NB4 (cell line): ENCODE data around the gene ZDHHC16.

Source experiments
- POLR2A ChIP-seq: IDR thresholded peaks from 2 replicates; pipeline ENCODE4 v1.6.1; 2011; ENCODE audit warnings: mild to moderate bottlenecking; ENCODE audit not compliant: insufficient read length; ENCODE audit errors: extremely low read depth
- TF ChIP-seq, protein P1 (sequence below): IDR thresholded peaks from one replicate; pipeline ENCODE4 v1.5.1; 2012; ENCODE audit warnings: low read depth, low read length

DNA sequence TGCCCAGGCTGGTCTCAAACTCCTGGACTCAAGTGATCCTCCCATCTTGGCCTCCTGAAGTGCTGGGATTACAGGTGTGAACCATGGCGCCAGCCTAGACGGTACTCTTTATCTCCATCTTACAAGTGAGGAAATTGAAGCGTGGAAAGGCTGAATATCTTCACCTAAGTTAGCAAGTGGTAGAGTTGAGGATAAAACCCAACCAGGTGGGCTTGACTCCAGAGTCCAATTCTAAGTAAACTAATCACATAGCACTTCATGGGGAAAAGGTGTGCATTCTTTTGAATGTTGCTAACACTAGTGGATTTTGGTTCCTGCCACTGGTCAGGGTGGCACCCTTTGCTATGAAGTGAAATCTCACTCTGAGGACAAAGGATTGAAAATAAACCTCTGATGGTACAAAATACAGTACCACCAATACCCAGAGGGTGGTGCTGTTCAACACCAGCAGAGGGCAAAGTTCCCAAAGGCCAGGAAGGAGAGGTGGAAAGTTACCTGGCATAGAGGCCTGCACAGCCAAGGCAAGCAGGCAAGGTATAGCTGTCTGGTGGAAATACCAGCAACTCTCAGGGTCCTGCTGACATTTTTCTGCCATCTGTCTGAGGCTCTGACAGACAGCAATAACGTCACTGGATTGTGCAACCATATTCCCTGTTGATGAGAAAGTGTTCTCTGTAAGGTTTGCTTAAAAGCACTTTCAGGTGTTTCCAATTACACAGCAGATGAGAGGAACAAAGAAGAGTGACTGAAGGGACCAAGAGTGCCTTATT lies 17.6 kb downstream of the ZDHHC16 start:
- TF ChIP-seq POLR2A = no peak
- TF ChIP-seq, protein P1, sequence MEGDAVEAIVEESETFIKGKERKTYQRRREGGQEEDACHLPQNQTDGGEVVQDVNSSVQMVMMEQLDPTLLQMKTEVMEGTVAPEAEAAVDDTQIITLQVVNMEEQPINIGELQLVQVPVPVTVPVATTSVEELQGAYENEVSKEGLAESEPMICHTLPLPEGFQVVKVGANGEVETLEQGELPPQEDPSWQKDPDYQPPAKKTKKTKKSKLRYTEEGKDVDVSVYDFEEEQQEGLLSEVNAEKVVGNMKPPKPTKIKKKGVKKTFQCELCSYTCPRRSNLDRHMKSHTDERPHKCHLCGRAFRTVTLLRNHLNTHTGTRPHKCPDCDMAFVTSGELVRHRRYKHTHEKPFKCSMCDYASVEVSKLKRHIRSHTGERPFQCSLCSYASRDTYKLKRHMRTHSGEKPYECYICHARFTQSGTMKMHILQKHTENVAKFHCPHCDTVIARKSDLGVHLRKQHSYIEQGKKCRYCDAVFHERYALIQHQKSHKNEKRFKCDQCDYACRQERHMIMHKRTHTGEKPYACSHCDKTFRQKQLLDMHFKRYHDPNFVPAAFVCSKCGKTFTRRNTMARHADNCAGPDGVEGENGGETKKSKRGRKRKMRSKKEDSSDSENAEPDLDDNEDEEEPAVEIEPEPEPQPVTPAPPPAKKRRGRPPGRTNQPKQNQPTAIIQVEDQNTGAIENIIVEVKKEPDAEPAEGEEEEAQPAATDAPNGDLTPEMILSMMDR = peak; percentile 90
